GM18526 (cell line): ENCODE data around the gene ZNF423.

Experiments
- POLR2A ChIP-seq: IDR thresholded peaks from 3 replicates; pipeline ENCODE4 v1.6.1; 2011; ENCODE audit not compliant: insufficient read length; ENCODE audit errors: extremely low read depth

Gene ZNF423

GRCh38 chr16:49876716-49877129, 20.8 kb upstream of the ZNF423 start:
- TF ChIP-seq POLR2A: no peak

GRCh38 chr16:49875806-49876715, 20.1 kb upstream of the ZNF423 start:
- TF ChIP-seq POLR2A: no peak

GRCh38 chr16:49874613-49875237, 18.8 kb upstream of the ZNF423 start:
- TF ChIP-seq POLR2A: no peak

GRCh38 chr16:49869731-49870130, 13.8 kb upstream of the ZNF423 start:
- no peak for TF ChIP-seq POLR2A

- no peak for TF ChIP-seq POLR2A
Observed at GRCh38 chr16:49867796-49868668, 12.1 kb upstream of the ZNF423 start.

- no peak for TF ChIP-seq POLR2A
Observed at GRCh38 chr16:49867234-49867633, 11.3 kb upstream of the ZNF423 start.

- no peak for TF ChIP-seq POLR2A
Observed at GRCh38 chr16:49866595-49867071, 10.7 kb upstream of the ZNF423 start.

GRCh38 chr16:49862694-49863093, 6.8 kb upstream of the ZNF423 start:
- no peak for TF ChIP-seq POLR2A

GRCh38 chr16:49861299-49861698, 5.4 kb upstream of the ZNF423 start:
- TF ChIP-seq POLR2A: no peak

GRCh38 chr16:49860593-49860992, 4.7 kb upstream of the ZNF423 start:
- TF ChIP-seq POLR2A: no peak

- no peak for TF ChIP-seq POLR2A
Observed at GRCh38 chr16:49859125-49859811, 3.4 kb upstream of the ZNF423 start.

GRCh38 chr16:49858200-49859124, 2.5 kb upstream of the ZNF423 start:
- TF ChIP-seq POLR2A: no peak

GRCh38 chr16:49857423-49858181, 1.7 kb upstream of the ZNF423 start:
- no peak for TF ChIP-seq POLR2A

GRCh38 chr16:49856672-49857330, 889 bp upstream of the ZNF423 start:
- no peak for TF ChIP-seq POLR2A
